ENCODE results near the gene EFCAB12. TPM values are rescaled to one million over a fixed set of nuclear protein-coding genes. Genes with fewer than 3 reads are reported as not detected.
"Not testable (repeated sequence)": the region's sequence is repeated elsewhere in the genome, so short reads cannot be mapped to it uniquely, and the experiment has no call there.

The EFCAB12 gene
- total RNA-seq, 1 experiment from 2014 or later = 0.54 TPM

GRCh38 chr3:129385507-129385906 lies 42.9 kb downstream of the EFCAB12 start:
- H3K36me3 ChIP-seq (ENCODE audit: control insufficient read depth, insufficient read depth, low read length); in situ Hi-C loops (cut with HindIII; ENCODE audit: low pct_unique_long_range_greater_than_20kb, low sequenced_read_pairs); BruUV-seq (replicated peaks); H3K27ac ChIP-seq (ENCODE audit: low read length); DNase-seq (ENCODE audit: low read depth, low spot score); intact Hi-C loops (cut with micrococcal nuclease; ENCODE audit: unreplicated experiment); H3K27me3 ChIP-seq (ENCODE audit: control insufficient read depth, insufficient read depth, low read length); H3K9me3 ChIP-seq (ENCODE audit: control insufficient read depth, insufficient read depth, low read depth, low read length); ATAC-seq; H3K4me3 ChIP-seq (ENCODE audit: low read depth in 2 of 2, low read length in 2 of 2): not testable (repeated sequence)
- peaks cover 12% of the 10 kb centered on the region for H3K4me1 ChIP-seq (ENCODE audit: control insufficient read depth, insufficient read depth, low read length)
- CTCF ChIA-PET = interaction anchor here (0.6 to 1.1 kb wide), 2 partner anchors 10 to 310 kb away, joined by 4 to 12 read pairs; no protein-coding TSS in a partner anchor
- POLR2A ChIA-PET = interaction anchor here (0.6 kb wide), 1 partner anchor 9 kb away, joined by 8 read pairs; no protein-coding TSS in a partner anchor

DNA sequence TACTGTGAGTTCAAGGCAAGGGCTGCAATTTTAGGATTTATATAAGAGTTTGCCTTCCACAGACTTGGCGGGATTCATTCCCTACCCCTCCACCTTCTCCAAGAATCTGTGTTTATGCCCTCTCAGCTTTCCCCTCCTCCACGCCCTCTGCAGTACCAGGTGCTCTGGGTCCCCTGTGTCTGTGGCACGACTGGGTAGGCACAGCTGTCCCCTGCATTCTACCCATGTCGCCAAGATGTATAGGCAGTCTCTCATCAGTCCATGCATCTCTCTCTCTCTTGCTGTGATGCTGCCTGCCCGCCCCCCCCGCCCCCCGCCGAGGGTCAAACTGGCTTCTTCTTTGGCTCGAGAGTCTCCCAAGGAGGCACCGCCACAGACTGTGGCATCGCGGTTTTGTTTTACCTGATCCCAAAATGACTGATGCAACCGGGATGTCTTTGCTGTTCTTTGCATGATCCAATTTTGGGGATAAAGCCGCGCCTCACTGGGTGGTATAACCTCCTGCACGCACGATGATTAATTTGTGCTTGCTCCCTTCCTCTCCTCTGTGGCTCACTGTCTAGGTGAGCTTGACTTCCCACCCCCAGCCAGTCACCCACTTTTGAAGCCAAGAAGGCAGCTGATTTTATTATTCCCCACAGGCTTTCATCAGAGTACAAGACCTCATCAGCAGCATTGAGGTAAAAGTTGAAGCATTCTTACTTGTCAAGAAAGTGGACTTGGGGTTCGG lies 43.7 kb downstream of the EFCAB12 start:
- BruUV-seq (replicated peaks) = no TSS peak
- no peak for ATAC-seq
- in situ Hi-C loops (cut with HindIII; ENCODE audit: low pct_unique_long_range_greater_than_20kb, low sequenced_read_pairs) (no loop called here), intact Hi-C loops (cut with micrococcal nuclease; ENCODE audit: unreplicated experiment) (no loop called here)
- CTCF ChIA-PET = interaction anchor here (1.1 kb wide), 1 partner anchor 9 kb away, joined by 12 read pairs; no protein-coding TSS in a partner anchor
- POLR2A ChIA-PET = no interaction called here
- H3K27ac ChIP-seq (ENCODE audit: low read length) = no peak overlapping the region
- H3K36me3 ChIP-seq (ENCODE audit: control insufficient read depth, insufficient read depth, low read length) = no peaks in the 10 kb centered on the region
- TF ChIP-seq SIN3A (IDR thresholded peaks at IDR 0.05; ENCODE audit: borderline replicate concordance, insufficient read depth, low read depth, low read length) = no peak
- TF ChIP-seq TCF7L2 (IDR thresholded peaks at IDR 0.05; ENCODE audit: low read depth, low read length) = no peak
- TF ChIP-seq, protein P1, sequence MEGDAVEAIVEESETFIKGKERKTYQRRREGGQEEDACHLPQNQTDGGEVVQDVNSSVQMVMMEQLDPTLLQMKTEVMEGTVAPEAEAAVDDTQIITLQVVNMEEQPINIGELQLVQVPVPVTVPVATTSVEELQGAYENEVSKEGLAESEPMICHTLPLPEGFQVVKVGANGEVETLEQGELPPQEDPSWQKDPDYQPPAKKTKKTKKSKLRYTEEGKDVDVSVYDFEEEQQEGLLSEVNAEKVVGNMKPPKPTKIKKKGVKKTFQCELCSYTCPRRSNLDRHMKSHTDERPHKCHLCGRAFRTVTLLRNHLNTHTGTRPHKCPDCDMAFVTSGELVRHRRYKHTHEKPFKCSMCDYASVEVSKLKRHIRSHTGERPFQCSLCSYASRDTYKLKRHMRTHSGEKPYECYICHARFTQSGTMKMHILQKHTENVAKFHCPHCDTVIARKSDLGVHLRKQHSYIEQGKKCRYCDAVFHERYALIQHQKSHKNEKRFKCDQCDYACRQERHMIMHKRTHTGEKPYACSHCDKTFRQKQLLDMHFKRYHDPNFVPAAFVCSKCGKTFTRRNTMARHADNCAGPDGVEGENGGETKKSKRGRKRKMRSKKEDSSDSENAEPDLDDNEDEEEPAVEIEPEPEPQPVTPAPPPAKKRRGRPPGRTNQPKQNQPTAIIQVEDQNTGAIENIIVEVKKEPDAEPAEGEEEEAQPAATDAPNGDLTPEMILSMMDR (IDR thresholded peaks at IDR 0.05) = no peak
- no peak for TF ChIP-seq REST (IDR thresholded peaks at IDR 0.05; ENCODE audit: insufficient read depth in 1 of 2, low read depth in 2 of 2, low read length in 1 of 2)
- no peak for DNase-seq (ENCODE audit: low read depth, low spot score)
- 0 out of 2 replicates have a peak, but pooled peaks cover 3% of the 10 kb centered on the region for H3K9me3 ChIP-seq (ENCODE audit: control insufficient read depth, insufficient read depth, low read depth, low read length)
- no peaks in the 10 kb centered on the region for H3K27me3 ChIP-seq (ENCODE audit: control insufficient read depth, insufficient read depth, low read length)
- peaks cover 12% of the 10 kb centered on the region for H3K4me1 ChIP-seq (ENCODE audit: control insufficient read depth, insufficient read depth, low read length)
- H3K4me3 ChIP-seq (ENCODE audit: low read depth in 2 of 2, low read length in 2 of 2) = no peak overlapping the region

DNA sequence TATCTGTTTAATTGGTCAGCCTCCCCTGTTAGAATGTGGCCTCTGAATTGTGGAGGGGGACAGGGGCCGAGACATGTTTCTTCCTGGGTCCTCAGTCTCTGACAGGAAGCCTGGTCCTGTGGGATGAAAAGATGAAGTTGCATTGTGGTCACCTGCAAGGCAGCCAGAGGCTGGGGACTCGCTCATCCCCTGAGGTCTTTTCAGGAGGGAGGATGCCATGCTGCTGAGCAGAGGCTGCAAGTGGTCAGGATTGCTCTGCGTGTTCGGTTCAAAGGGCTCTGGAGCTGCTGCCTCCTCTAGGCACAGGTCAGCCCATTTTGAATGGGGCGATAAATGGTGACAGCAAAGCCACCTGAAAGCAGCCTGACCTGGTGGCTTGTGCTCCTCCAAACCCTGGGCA lies 44.3 kb downstream of the EFCAB12 start:
- DNase-seq (ENCODE audit: low read depth, low spot score); H3K9me3 ChIP-seq (ENCODE audit: control insufficient read depth, insufficient read depth, low read depth, low read length); BruUV-seq (replicated peaks); H3K4me3 ChIP-seq (ENCODE audit: low read depth in 2 of 2, low read length in 2 of 2); H3K27me3 ChIP-seq (ENCODE audit: control insufficient read depth, insufficient read depth, low read length); in situ Hi-C loops (cut with HindIII; ENCODE audit: low pct_unique_long_range_greater_than_20kb, low sequenced_read_pairs); intact Hi-C loops (cut with micrococcal nuclease; ENCODE audit: unreplicated experiment); H3K4me1 ChIP-seq (ENCODE audit: control insufficient read depth, insufficient read depth, low read length); ATAC-seq; H3K36me3 ChIP-seq (ENCODE audit: control insufficient read depth, insufficient read depth, low read length); POLR2A ChIA-PET; H3K27ac ChIP-seq (ENCODE audit: low read length): not testable (repeated sequence)
- CTCF ChIA-PET = interaction anchor here (0.6 to 1.3 kb wide), 6 partner anchors 9 to 103 kb away, joined by 3 to 10 read pairs (median 5); partner anchors contain the start of genes IFT122 and MBD4

All from Panc1 (cell line).